Measurements from ENCODE around the gene STX12. TPM values are rescaled to one million over a fixed set of nuclear protein-coding genes. Genes with fewer than 3 reads are reported as not detected.

Gene STX12
- total RNA-seq, result 34.7 and 37.2 TPM in 2 replicates

GRCh38 chr1:27772932-27773825 lies at the start of gene STX12:
Gene STX12, plus strand, starts transcription at chr1:27773219. Its CDS starts 89 bp downstream, at chr1:27773308.

GRCh38 chr1:27725374-27726172 lies 47.4 kb upstream of the STX12 start, which contains the start of gene FAM76A:
Gene FAM76A, plus strand, starts transcription at chr1:27725961. Its CDS starts 120 bp downstream, at chr1:27726081.

GRCh38 chr1:27830621-27831440 lies 57.8 kb downstream of the STX12 start, which contains the start of gene PPP1R8:
Gene PPP1R8, plus strand, starts transcription at chr1:27830782. Its CDS starts 54 bp downstream, at chr1:27830836.

GRCh38 chr1:27872059-27872801 lies 99.2 kb downstream of the STX12 start, which contains the start of gene THEMIS2:
Gene THEMIS2, plus strand, starts transcription at chr1:27872544. Its CDS starts 28 bp downstream, at chr1:27872572.

Other genes starting within 250 kb of the STX12 start
- 5.2 and 10.5 TPM in 2 replicates for gene AHDC1, start 169.1 kb upstream of the STX12 start, total RNA-seq
- not detected in 2 replicates for gene FGR, start 138.0 kb upstream of the STX12 start, total RNA-seq
- 22.3 and 139 TPM in 2 replicates for gene IFI6, start 101.0 kb upstream of the STX12 start, total RNA-seq
- 6.9 and 8.7 TPM in 2 replicates for gene FAM76A, start 47.3 kb upstream of the STX12 start, total RNA-seq
- 39.8 and 40.7 TPM in 2 replicates for gene PPP1R8, start 57.6 kb downstream of the STX12 start, total RNA-seq
- gene THEMIS2, start 99.3 kb downstream of the STX12 start, total RNA-seq, result 12.8 and 14.2 TPM in 2 replicates
- gene RPA2, start 141.4 kb downstream of the STX12 start, total RNA-seq, result 31.3 and 33.8 TPM in 2 replicates
- gene SMPDL3B, start 161.8 kb downstream of the STX12 start, total RNA-seq, result 0.26 TPM in 1 of 2 replicates, not detected in the other
- gene XKR8, start 186.8 kb downstream of the STX12 start, total RNA-seq, result 8.8 and 14.2 TPM in 2 replicates